ENCODE results near the gene UCK1.

Gene UCK1

DNA sequence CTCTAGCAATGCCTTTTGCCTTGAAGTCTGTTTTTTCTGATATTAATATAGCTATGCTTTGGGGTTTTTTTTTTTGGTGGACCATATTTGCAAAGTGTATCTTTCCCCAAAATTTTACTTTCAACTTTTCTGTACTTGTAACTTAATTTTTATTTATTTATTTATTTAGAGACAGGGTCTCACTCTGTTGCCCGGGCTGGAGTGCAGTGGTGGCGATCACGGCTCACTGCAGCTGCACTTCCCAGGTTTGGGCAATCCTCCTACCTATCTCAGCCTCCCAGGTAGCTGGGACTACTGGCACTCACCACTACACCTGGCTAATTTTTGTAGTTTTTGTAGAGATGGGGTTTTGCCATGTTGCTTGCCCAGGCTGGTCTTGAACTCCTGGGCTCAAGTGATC is 35.1 kb upstream of the UCK1 start:
- Histone ChIP-seq H3F3A (ENCODE audit: control insufficient read depth, insufficient read depth) (no peaks in the 10 kb centered on the region), H3K4me3 (ENCODE audit: low read length) (no peak overlapping the region), H4K20me1 (ENCODE audit: control insufficient read depth, insufficient read depth, low read depth, low read length) (no peaks in the 10 kb centered on the region), H3K36me3 (ENCODE audit: control insufficient read depth, low read length) (no peaks in the 10 kb centered on the region), H3K27me3 (ENCODE audit: control insufficient read depth, low read length) (no peaks in the 10 kb centered on the region), H3K9me3 (ENCODE audit: control insufficient read depth, insufficient read depth, low read length) (peaks cover 5% of the 10 kb centered on the region; the same call in 1 of the 2 replicates), H3K27ac (ENCODE audit: low read depth, low read length) (no peak overlapping the region), H3K79me2 (ENCODE audit: control insufficient read depth, low read length) (no peaks in the 10 kb centered on the region), H3K4me2 (ENCODE audit: low read length) (no peak overlapping the region), H3K9me2 (replicated peaks; ENCODE audit: control insufficient read depth, low read length) (no peaks in the 10 kb centered on the region), H3K4me1 (ENCODE audit: control insufficient read depth, low read length) (no peaks in the 10 kb centered on the region)
- TF ChIP-seq, protein P1, sequence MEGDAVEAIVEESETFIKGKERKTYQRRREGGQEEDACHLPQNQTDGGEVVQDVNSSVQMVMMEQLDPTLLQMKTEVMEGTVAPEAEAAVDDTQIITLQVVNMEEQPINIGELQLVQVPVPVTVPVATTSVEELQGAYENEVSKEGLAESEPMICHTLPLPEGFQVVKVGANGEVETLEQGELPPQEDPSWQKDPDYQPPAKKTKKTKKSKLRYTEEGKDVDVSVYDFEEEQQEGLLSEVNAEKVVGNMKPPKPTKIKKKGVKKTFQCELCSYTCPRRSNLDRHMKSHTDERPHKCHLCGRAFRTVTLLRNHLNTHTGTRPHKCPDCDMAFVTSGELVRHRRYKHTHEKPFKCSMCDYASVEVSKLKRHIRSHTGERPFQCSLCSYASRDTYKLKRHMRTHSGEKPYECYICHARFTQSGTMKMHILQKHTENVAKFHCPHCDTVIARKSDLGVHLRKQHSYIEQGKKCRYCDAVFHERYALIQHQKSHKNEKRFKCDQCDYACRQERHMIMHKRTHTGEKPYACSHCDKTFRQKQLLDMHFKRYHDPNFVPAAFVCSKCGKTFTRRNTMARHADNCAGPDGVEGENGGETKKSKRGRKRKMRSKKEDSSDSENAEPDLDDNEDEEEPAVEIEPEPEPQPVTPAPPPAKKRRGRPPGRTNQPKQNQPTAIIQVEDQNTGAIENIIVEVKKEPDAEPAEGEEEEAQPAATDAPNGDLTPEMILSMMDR (IDR thresholded peaks at IDR 0.05; ENCODE audit: low read depth, low read length, poor library complexity, severe bottlenecking), result no peak
- no peak for TF ChIP-seq EZH2phosphoT487 (IDR thresholded peaks at IDR 0.05; ENCODE audit: borderline replicate concordance, low read length)

DNA sequence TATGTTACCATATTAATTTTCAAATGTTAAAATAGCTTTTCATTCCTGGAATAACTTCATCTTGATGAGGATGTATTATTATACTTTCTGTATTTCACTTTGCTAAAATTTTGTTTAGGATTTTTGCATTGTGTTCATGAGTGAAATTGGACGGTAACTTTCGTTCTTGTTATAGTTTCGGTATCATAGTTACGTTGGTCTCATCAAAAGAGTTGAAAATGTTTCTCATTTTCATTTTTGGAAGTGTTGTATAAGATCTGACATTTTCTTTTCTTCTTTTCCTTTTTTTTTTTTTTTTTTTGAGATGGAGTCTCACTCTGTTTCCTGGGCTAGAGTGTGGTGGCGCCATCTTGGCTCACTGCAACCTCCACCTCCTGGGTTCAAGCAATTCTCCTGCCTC is 34.3 kb upstream of the UCK1 start:
- TF ChIP-seq, protein P1 (IDR thresholded peaks at IDR 0.05; ENCODE audit: low read depth, low read length, poor library complexity, severe bottlenecking), result no peak
- no peak for TF ChIP-seq EZH2phosphoT487 (IDR thresholded peaks at IDR 0.05; ENCODE audit: borderline replicate concordance, low read length)
- no peaks in the 10 kb centered on the region for H3K9me2 ChIP-seq (replicated peaks; ENCODE audit: control insufficient read depth, low read length)
- H3K27me3 ChIP-seq (ENCODE audit: control insufficient read depth, low read length), result no peaks in the 10 kb centered on the region
- H3K4me2 ChIP-seq (ENCODE audit: low read length), result no peak overlapping the region
- no peak overlapping the region for H3K4me3 ChIP-seq (ENCODE audit: low read length)
- no peaks in the 10 kb centered on the region for H4K20me1 ChIP-seq (ENCODE audit: control insufficient read depth, insufficient read depth, low read depth, low read length)
- no peak overlapping the region for H3K27ac ChIP-seq (ENCODE audit: low read depth, low read length)
- no peaks in the 10 kb centered on the region for H3K4me1 ChIP-seq (ENCODE audit: control insufficient read depth, low read length)
- H3K36me3 ChIP-seq (ENCODE audit: control insufficient read depth, low read length), result no peaks in the 10 kb centered on the region
- H3K9me3 ChIP-seq (ENCODE audit: control insufficient read depth, insufficient read depth, low read length), result peaks cover 10% of the 10 kb centered on the region; the same call in 1 of the 2 replicates
- no peaks in the 10 kb centered on the region for H3F3A ChIP-seq (ENCODE audit: control insufficient read depth, insufficient read depth)
- no peaks in the 10 kb centered on the region for H3K79me2 ChIP-seq (ENCODE audit: control insufficient read depth, low read length)

DNA sequence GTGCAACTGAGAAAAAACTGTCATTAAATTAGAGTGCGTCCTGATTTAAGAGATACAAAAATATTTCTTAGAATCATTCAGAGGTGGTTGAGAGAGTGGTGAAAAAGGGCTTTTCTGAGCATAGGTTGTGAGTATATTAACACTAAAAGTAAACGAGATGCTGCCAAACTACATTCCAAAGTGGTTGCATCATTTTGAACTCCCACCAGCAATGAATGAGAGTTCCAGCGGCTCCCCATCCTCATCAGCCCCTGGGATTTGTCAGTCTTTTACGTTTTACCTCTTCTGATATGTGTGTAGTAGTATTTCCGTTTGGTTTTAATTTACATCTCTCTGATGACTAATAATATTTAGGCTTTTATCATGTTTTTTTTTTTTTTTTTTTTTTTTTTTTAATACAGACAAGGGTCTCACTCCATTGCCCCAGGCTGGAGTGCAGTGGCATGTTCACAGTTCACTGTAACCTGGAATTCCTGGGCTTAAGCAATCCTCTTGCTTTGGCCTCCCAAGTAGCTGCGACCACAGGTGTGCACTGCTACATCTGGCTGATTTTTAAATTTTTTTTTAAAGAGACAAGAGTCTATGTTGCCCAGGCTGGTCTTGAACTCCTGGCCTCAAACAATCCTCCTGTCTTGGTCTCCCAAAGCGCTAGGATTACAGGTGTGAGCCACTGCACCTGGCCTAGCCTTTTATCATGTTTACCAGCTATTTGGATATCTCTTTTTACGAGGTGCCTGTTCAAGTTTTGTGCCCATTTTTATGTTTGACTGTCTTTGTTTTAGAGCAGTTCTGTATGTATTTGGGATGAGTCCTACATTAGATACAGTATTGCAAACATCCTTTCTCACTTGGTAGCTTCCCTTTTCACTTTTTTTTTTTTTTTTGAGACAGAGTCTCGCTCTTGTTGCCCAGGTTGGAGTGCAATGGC is 31.2 kb upstream of the UCK1 start:
- no peak overlapping the region for H3K4me2 ChIP-seq (ENCODE audit: low read length)
- H3K27ac ChIP-seq (ENCODE audit: low read depth, low read length), result no peak overlapping the region
- H3F3A ChIP-seq (ENCODE audit: control insufficient read depth, insufficient read depth), result no peaks in the 10 kb centered on the region

More for the DNA sequence above, 31.2 kb upstream of the UCK1 start:
- no peaks in the 10 kb centered on the region for H3K9me2 ChIP-seq (replicated peaks; ENCODE audit: control insufficient read depth, low read length)
- no peaks in the 10 kb centered on the region for H3K36me3 ChIP-seq (ENCODE audit: control insufficient read depth, low read length)
- H3K79me2 ChIP-seq (ENCODE audit: control insufficient read depth, low read length), result no peaks in the 10 kb centered on the region
- no peak overlapping the region for H3K4me3 ChIP-seq (ENCODE audit: low read length)
- no peak for TF ChIP-seq EZH2phosphoT487 (IDR thresholded peaks at IDR 0.05; ENCODE audit: borderline replicate concordance, low read length)
- TF ChIP-seq, protein P1 (IDR thresholded peaks at IDR 0.05; ENCODE audit: low read depth, low read length, poor library complexity, severe bottlenecking), result no peak
- no peaks in the 10 kb centered on the region for H3K4me1 ChIP-seq (ENCODE audit: control insufficient read depth, low read length)
- H3K27me3 ChIP-seq (ENCODE audit: control insufficient read depth, low read length), result no peaks in the 10 kb centered on the region
- H3K9me3 ChIP-seq (ENCODE audit: control insufficient read depth, insufficient read depth, low read length), result peaks cover 10% of the 10 kb centered on the region; the same call in 1 of the 2 replicates
- H4K20me1 ChIP-seq (ENCODE audit: control insufficient read depth, insufficient read depth, low read depth, low read length), result no peaks in the 10 kb centered on the region

Data from DOHH2 (cell line).